HEK293 (cell line): ENCODE data around the gene TAAR9.

Experiments
- CTCF ChIA-PET: fragments of 350-600 bp; formaldehyde crosslinking; extraction: SDS; loops from one replicate; lab custom pipeline; 2021; ENCODE audit warnings: antibody characterized with exemption; lab: Yijun Ruan, JAX
- POLR2A ChIA-PET: fragments of 300-600 bp; formaldehyde crosslinking; extraction: SDS; loops from one replicate; lab custom pipeline; 2020; ENCODE audit warnings: antibody characterized with exemption, inconsistent platforms; lab: Yijun Ruan, JAX
- H3K27ac ChIP-seq: fragments of 200-500 bp; sonication (Bioruptor generic); 2 replicates; pipeline ENCODE4 v1.5.1; 2014; ENCODE audit warnings: low read depth, low read length, control low read depth, inconsistent platforms; ENCODE audit errors: extremely low read depth
- H3K36me3 ChIP-seq, 2 experiments: fragments of 200-500 bp in 1 of 2; sonication (Bioruptor generic) in 1 of 2; 1 replicate in 1 of 2; 2 replicates in 1 of 2; pipeline ENCODE4 v1.5.1; 2014 to 2017; ENCODE audit warnings: inconsistent platforms in 2 of 2, low read length in 2 of 2; ENCODE audit not compliant: control insufficient read depth in 2 of 2, insufficient read depth in 1 of 2
- H3K4me1 ChIP-seq: fragments of 200-500 bp; sonication (Bioruptor generic); 2 replicates; pipeline ENCODE4 v1.5.1; 2014; ENCODE audit warnings: mild to moderate bottlenecking, low read length, inconsistent platforms; ENCODE audit not compliant: control insufficient read depth, insufficient read depth
- H3K4me3 ChIP-seq: 2 replicates; pipeline ENCODE4 v1.5.1; 2011; ENCODE audit warnings: low read depth, mild to moderate bottlenecking, control low read depth, low read length, moderate library complexity
- H3K9me3 ChIP-seq: fragments of 200-500 bp; sonication (Bioruptor generic); 2 replicates; pipeline ENCODE4 v1.5.1; 2014; ENCODE audit warnings: low read depth, low read length, inconsistent platforms; ENCODE audit not compliant: control insufficient read depth, insufficient read depth
- GLI4 ChIP-seq: fragments of 450-650 bp; formaldehyde crosslinking; IDR thresholded peaks from 2 replicates; pipeline ENCODE4 v1.5.1; 2016; ENCODE audit warnings: missing biosample characterization, missing genetic modification characterization
- MEIS1 ChIP-seq: sonication (generic); formaldehyde crosslinking; IDR thresholded peaks from 2 replicates; pipeline ENCODE4 v1.8.1; 2022; ENCODE audit warnings: missing genetic modification reagents, mild to moderate bottlenecking, borderline replicate concordance
- OSR2 ChIP-seq: fragments of 450-650 bp; formaldehyde crosslinking; IDR thresholded peaks from 2 replicates; pipeline ENCODE4 v1.5.1; 2016; ENCODE audit warnings: missing biosample characterization, missing genetic modification characterization
- PRDM1 ChIP-seq: fragments of 450-650 bp; formaldehyde crosslinking; IDR thresholded peaks from 2 replicates; pipeline ENCODE4; 2016; ENCODE audit warnings: missing biosample characterization, missing genetic modification characterization
- SCRT1 ChIP-seq: fragments of 450-650 bp; formaldehyde crosslinking; IDR thresholded peaks from 2 replicates; pipeline ENCODE4 v1.5.1; 2016; ENCODE audit warnings: missing biosample characterization, missing genetic modification characterization, borderline replicate concordance
- SP3 ChIP-seq: fragments of 450-650 bp; formaldehyde crosslinking; IDR thresholded peaks from 2 replicates; pipeline ENCODE4 v1.5.1; 2016; ENCODE audit warnings: missing biosample characterization, missing genetic modification characterization
- ZBTB20 ChIP-seq: fragments of 450-650 bp; formaldehyde crosslinking; IDR thresholded peaks from 2 replicates; pipeline ENCODE4 v1.5.1; 2016; ENCODE audit warnings: missing biosample characterization, missing genetic modification characterization
- ZBTB7A ChIP-seq: fragments of 450-650 bp; formaldehyde crosslinking; IDR thresholded peaks from 2 replicates; pipeline ENCODE4 v1.5.1; 2016; ENCODE audit warnings: low read depth, missing biosample characterization, missing genetic modification characterization
- ZEB2 ChIP-seq: fragments of 450-650 bp; formaldehyde crosslinking; IDR thresholded peaks from 2 replicates; pipeline ENCODE4 v1.5.1; 2016; ENCODE audit warnings: missing biosample characterization, missing genetic modification characterization
- ZIC2 ChIP-seq: fragments of 450-650 bp; formaldehyde crosslinking; IDR thresholded peaks from 2 replicates; pipeline ENCODE4 v1.5.1; 2016; ENCODE audit warnings: missing biosample characterization, missing genetic modification characterization
- ZNF114 ChIP-seq: fragments of 450-650 bp; formaldehyde crosslinking; IDR thresholded peaks from 2 replicates; pipeline ENCODE4 v1.5.0; 2017; ENCODE audit warnings: missing biosample characterization, missing genetic modification characterization
- ZNF394 ChIP-seq: fragments of 450-650 bp; formaldehyde crosslinking; IDR thresholded peaks from 2 replicates; pipeline ENCODE4 v1.5.1; 2016; ENCODE audit warnings: missing biosample characterization, missing genetic modification characterization, mild to moderate bottlenecking, moderate library complexity, borderline replicate concordance
- ZNF416 ChIP-seq: fragments of 450-650 bp; formaldehyde crosslinking; IDR thresholded peaks from 2 replicates; pipeline ENCODE4 v1.5.1; 2016; ENCODE audit warnings: missing biosample characterization, missing genetic modification characterization
- ZNF514 ChIP-seq: fragments of 450-650 bp; formaldehyde crosslinking; IDR thresholded peaks from 2 replicates; pipeline ENCODE4 v1.5.1; 2016; ENCODE audit warnings: missing biosample characterization, missing genetic modification characterization
- ZNF600 ChIP-seq: fragments of 450-650 bp; formaldehyde crosslinking; IDR thresholded peaks from 2 replicates; pipeline ENCODE4 v1.5.1; 2016; ENCODE audit warnings: missing biosample characterization, missing genetic modification characterization
- ZNF629 ChIP-seq: fragments of 450-650 bp; formaldehyde crosslinking; IDR thresholded peaks from 2 replicates; pipeline ENCODE4 v1.5.1; 2017; ENCODE audit warnings: missing biosample characterization, missing genetic modification characterization
- ZNF654 ChIP-seq: fragments of 450-650 bp; formaldehyde crosslinking; IDR thresholded peaks from 2 replicates; pipeline ENCODE4 v1.5.1; 2016; ENCODE audit warnings: low read depth, missing biosample characterization, missing genetic modification characterization
- ZNF777 ChIP-seq: fragments of 450-650 bp; formaldehyde crosslinking; IDR thresholded peaks from 2 replicates; pipeline ENCODE4 v1.5.1; 2017; ENCODE audit warnings: missing biosample characterization, missing genetic modification characterization, borderline replicate concordance
- ZNF791 ChIP-seq: fragments of 450-650 bp; formaldehyde crosslinking; IDR thresholded peaks from 2 replicates; pipeline ENCODE4 v1.5.1; 2016; ENCODE audit warnings: missing biosample characterization, missing genetic modification characterization
- ZNF792 ChIP-seq: fragments of 450-650 bp; formaldehyde crosslinking; IDR thresholded peaks from 2 replicates; pipeline ENCODE4 v1.5.1; 2016; ENCODE audit warnings: missing biosample characterization, missing genetic modification characterization
- ZNF843 ChIP-seq: fragments of 450-650 bp; formaldehyde crosslinking; IDR thresholded peaks from 2 replicates; pipeline ENCODE4 v1.5.1; 2016; ENCODE audit warnings: missing biosample characterization, missing genetic modification characterization
- ZSCAN16 ChIP-seq: fragments of 450-650 bp; formaldehyde crosslinking; IDR thresholded peaks from 2 replicates; pipeline ENCODE4 v1.5.1; 2016; ENCODE audit warnings: missing biosample characterization, missing genetic modification characterization
- TF ChIP-seq, protein P1 (sequence below): fragments of 450-650 bp; formaldehyde crosslinking; IDR thresholded peaks from 2 replicates; pipeline ENCODE4 v1.5.1; 2016; ENCODE audit warnings: missing biosample characterization, missing genetic modification characterization
- TF ChIP-seq, protein P2 (sequence below): fragments of 450-650 bp; formaldehyde crosslinking; IDR thresholded peaks from 2 replicates; pipeline ENCODE4 v1.5.1; 2017; ENCODE audit warnings: missing biosample characterization, missing genetic modification characterization

Gene TAAR9, protein sequence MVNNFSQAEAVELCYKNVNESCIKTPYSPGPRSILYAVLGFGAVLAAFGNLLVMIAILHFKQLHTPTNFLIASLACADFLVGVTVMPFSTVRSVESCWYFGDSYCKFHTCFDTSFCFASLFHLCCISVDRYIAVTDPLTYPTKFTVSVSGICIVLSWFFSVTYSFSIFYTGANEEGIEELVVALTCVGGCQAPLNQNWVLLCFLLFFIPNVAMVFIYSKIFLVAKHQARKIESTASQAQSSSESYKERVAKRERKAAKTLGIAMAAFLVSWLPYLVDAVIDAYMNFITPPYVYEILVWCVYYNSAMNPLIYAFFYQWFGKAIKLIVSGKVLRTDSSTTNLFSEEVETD

DNA sequence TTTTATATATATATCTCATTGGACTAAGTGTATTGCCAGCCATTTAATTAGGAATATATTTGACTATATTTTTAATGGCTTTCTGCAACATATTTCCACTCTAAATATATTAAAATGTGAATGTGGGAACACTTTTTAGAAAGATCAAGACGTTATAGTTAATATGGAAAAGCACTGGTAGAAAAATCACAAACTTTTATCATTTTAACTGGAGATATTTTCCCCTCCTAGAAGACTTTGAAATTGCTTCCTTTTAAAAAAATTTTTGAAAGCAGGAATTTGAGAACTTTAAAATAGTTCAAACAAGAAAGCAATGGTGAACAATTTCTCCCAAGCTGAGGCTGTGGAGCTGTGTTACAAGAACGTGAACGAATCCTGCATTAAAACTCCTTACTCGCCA, at the start of gene TAAR9:
Gene TAAR9 (plus strand): TSS at position 301 of the 400 bp plus-strand sequence. CDS start 13 bp downstream, at position 314.
- no peaks in the 10 kb centered on the region for H3K9me3 ChIP-seq
- H3K27ac ChIP-seq = no peak within 1 kb of the TSS
- ChIA-PET POLR2A (interaction anchor here (1.5 kb wide), 1 partner anchor 25 kb away, joined by 4 read pairs; the partner anchor contains the start of gene STX7), CTCF (interaction anchor here (0.8 to 1.2 kb wide), 2 partner anchors 8 to 132 kb away, joined by 5 to 8 read pairs; no protein-coding TSS in a partner anchor)
- no peak within 1 kb of the TSS for H3K4me3 ChIP-seq
- no peak for TF ChIP-seq ZNF791
- TF ChIP-seq ZNF600 (tag by site-specific recombination) = no peak
- TF ChIP-seq ZNF843 (tag by site-specific recombination) = no peak
- no peaks in the 10 kb centered on the region for H3K36me3 ChIP-seq
- no peaks in the 10 kb centered on the region for H3K4me1 ChIP-seq

DNA sequence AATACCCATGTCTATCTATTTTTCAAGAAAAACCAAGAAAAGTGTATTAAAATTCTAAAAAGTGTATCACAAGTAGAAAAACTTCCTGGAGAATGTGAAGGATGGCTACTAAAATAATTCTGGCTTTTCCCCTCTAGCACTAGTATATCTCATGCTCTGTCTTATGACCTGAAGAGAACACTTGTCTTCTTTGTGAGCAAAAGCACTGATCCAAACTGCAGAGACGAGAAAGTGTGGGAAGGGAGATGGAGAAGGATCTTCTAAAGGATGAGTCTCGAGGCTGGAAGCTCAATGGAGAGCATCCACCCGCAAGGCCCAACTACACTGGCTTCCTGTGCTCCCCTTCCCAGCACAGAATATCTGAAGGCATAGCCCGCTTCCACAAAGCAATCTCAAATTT, 48.7 kb upstream of the TAAR9 start:
- POLR2A ChIA-PET = interaction anchor here (0.6 kb wide), 1 partner anchor 216 kb away, joined by 7 read pairs; no protein-coding TSS in a partner anchor
- TF ChIP-seq ZNF416 (tag by site-specific recombination) (no peak), ZNF654 (tag by site-specific recombination) (no peak), ZEB2 (tag by site-specific recombination) (no peak)
- TF ChIP-seq, all 188 proteins: peak for 0
- no peaks in the 10 kb centered on the region for H3K9me3 ChIP-seq
- no peak overlapping the region for H3K4me3 ChIP-seq
- no peak overlapping the region for H3K27ac ChIP-seq
- CTCF ChIA-PET = interaction anchor here (0.6 to 8.7 kb wide), 6 partner anchors 21 to 210 kb away, joined by 3 to 289 read pairs (median 6); no protein-coding TSS in a partner anchor
- H3K4me1 ChIP-seq = no peaks in the 10 kb centered on the region
- H3K36me3 ChIP-seq = peaks cover 6 to 18% of the 10 kb centered on the region in 2 experiments; a peak in 2 of 3 replicates

DNA sequence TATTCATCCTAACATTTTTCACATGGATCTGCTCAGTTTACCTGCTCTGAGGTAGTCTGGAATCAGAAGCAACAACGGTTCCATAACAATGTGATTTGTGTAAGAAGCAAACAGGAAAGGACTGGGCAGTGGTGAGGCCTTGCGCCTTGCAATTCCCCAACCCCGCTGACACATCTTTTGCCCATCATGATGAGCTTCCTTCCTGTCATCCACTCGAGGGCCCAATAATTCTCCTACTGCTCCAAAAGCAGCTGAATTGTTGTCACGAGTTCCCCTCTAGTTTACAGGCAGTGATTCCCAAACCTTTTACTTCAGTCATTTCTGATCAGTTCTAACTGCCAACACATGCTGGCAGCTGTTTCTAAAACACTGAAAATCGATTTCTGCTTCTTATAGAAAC, 48.1 kb upstream of the TAAR9 start:
- Histone ChIP-seq H3K4me1 (no peaks in the 10 kb centered on the region), H3K36me3 (peaks cover 6 to 24% of the 10 kb centered on the region in 2 experiments; a peak in 2 of 3 replicates)

More for the DNA sequence above, 48.1 kb upstream of the TAAR9 start:
- no peak overlapping the region for H3K27ac ChIP-seq
- H3K9me3 ChIP-seq = no peaks in the 10 kb centered on the region
- H3K4me3 ChIP-seq = no peak overlapping the region
- ChIA-PET POLR2A (no interaction called here), CTCF (interaction anchor here (0.6 to 1.3 kb wide), 6 partner anchors 20 to 210 kb away, joined by 3 to 10 read pairs (median 4); partner anchors contain the start of gene STX7)
- TF ChIP-seq, protein P1, sequence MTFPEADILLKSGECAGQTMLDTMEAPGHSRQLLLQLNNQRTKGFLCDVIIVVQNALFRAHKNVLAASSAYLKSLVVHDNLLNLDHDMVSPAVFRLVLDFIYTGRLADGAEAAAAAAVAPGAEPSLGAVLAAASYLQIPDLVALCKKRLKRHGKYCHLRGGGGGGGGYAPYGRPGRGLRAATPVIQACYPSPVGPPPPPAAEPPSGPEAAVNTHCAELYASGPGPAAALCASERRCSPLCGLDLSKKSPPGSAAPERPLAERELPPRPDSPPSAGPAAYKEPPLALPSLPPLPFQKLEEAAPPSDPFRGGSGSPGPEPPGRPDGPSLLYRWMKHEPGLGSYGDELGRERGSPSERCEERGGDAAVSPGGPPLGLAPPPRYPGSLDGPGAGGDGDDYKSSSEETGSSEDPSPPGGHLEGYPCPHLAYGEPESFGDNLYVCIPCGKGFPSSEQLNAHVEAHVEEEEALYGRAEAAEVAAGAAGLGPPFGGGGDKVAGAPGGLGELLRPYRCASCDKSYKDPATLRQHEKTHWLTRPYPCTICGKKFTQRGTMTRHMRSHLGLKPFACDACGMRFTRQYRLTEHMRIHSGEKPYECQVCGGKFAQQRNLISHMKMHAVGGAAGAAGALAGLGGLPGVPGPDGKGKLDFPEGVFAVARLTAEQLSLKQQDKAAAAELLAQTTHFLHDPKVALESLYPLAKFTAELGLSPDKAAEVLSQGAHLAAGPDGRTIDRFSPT (tag by site-specific recombination) = no peak
- TF ChIP-seq SCRT1 (tag by site-specific recombination) (no peak), SP3 (tag by site-specific recombination) (no peak), ZNF777 (tag by site-specific recombination) (no peak), PRDM1 (no peak), MEIS1 (CRISPR knock-in tag) (no peak), ZNF629 (tag by site-specific recombination) (no peak), ZSCAN16 (tag by site-specific recombination) (no peak), GLI4 (tag by site-specific recombination) (no peak), ZNF514 (tag by site-specific recombination) (no peak), ZIC2 (tag by site-specific recombination) (no peak), ZBTB20 (tag by site-specific recombination) (no peak), ZNF394 (no peak), ZNF792 (tag by site-specific recombination) (no peak), ZBTB7A (no peak), ZNF114 (tag by site-specific recombination) (no peak), OSR2 (tag by site-specific recombination) (no peak)
- TF ChIP-seq, protein P2, sequence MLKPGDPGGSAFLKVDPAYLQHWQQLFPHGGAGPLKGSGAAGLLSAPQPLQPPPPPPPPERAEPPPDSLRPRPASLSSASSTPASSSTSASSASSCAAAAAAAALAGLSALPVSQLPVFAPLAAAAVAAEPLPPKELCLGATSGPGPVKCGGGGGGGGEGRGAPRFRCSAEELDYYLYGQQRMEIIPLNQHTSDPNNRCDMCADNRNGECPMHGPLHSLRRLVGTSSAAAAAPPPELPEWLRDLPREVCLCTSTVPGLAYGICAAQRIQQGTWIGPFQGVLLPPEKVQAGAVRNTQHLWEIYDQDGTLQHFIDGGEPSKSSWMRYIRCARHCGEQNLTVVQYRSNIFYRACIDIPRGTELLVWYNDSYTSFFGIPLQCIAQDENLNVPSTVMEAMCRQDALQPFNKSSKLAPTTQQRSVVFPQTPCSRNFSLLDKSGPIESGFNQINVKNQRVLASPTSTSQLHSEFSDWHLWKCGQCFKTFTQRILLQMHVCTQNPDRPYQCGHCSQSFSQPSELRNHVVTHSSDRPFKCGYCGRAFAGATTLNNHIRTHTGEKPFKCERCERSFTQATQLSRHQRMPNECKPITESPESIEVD = no peak
